GM21526 (cell line): ENCODE data around the gene PSMB4.
"Not testable (repeated sequence)": the region's sequence is repeated elsewhere in the genome, so short reads cannot be mapped to it uniquely, and the experiment has no call there.

Source experiments
- ATAC-seq: cut with Tn5 transposase; IDR thresholded peaks from one replicate; pipeline ENCODE4 v1.9.1; 2021; ENCODE audit warnings: moderate library complexity; ENCODE audit not compliant: unreplicated experiment, low FRiP score

Gene PSMB4

GRCh38 chr1:151399324-151400171 lies at the start of gene PSMB4:
Gene PSMB4, plus strand, starts transcription at chr1:151399573. Its CDS starts 15 bp downstream, at chr1:151399588.
- peak; percentile 71 for ATAC-seq

DNA sequence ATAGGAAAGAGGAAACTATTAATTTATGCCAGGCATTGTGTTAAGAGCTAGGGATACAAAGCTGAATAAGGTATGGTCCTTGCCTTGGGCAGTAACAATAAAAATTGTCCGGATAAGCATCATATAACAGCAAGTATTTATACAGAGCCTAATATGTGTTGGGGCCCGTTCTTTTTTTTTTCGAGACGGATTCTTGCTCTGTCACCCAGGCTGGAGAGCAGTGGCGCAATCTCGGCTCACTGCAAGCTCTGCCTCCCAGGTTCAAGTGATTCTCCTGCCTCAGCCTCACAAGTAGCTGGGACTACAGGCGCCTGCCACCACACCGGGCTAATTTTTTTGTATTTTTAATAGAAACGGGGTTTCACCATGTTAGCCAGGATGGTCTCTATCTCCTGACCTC lies 49.0 kb upstream of the PSMB4 start:
- ATAC-seq = not testable (repeated sequence)

- ATAC-seq = no peak
Observed at GRCh38 chr1:151352021-151352718, 47.2 kb upstream of the PSMB4 start.

- no peak for ATAC-seq
Observed at GRCh38 chr1:151356696-151357095, 42.7 kb upstream of the PSMB4 start.

DNA sequence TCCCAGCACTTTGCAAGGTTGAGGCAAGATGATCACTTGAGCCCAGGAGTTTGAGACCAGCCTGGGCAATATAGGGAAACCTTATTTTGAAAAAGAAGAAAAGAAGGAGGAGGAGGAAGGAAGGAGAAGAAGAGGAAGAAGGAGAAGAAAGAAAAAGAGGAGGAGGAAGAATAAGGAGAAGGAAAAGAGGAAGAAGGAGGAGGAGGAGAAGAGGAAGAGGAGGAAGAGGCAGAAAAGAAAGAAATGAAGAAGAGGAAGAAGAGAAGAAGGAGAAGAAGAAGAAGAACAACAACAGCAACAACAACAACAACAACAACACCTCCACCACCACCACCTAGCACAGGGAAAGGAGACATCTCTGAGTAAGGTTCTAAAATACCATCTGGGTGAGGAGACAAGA lies 37.5 kb upstream of the PSMB4 start:
- ATAC-seq = no peak

DNA sequence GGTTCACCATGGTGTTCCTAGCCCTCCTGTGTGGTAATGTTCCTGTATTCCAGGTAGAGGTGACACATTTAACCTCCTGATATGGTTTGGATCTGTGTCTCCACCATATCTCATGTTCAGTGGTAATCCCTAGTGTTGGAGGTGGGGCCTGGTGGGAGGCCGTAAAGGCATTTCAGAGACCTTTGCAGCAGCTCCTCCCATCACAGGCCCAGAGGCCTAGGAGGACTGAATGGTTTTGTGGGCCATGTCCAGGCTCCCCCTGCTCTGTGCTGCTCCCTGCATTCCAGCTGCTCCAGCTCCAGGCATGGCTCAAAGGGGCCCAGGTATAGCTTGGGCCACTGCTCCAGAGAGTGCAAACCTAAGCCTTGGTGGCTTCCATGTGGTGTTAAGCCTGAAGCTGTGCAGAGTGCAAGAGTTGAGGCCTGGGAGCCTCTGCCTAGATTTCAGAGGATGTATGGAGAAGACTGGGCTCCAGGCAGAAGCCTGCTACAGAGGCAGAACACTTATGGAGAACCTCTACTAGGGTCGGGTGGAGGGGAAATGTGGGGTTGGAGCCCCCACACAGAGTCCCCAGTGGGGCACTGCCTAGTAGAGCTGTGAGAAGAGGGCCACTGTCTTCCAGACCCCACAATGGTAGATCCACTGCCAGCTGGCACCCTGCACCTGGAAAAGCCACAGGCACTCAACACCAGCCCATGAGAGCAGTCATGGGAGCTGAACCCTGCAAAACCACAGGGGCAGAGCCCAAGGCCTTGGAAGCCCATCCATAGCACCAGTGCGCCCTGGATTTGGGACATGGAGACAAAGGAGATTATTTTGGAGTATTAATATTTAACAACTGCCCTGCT lies 36.8 kb upstream of the PSMB4 start:
- no peak for ATAC-seq

GRCh38 chr1:151364996-151365395 lies 34.4 kb upstream of the PSMB4 start:
- no peak for ATAC-seq

GRCh38 chr1:151367658-151368392 lies 31.5 kb upstream of the PSMB4 start:
- ATAC-seq = no peak

- ATAC-seq = no peak
Observed at GRCh38 chr1:151368393-151369301, 30.7 kb upstream of the PSMB4 start.

GRCh38 chr1:151369302-151369610 lies 30.1 kb upstream of the PSMB4 start:
- ATAC-seq = no peak

DNA sequence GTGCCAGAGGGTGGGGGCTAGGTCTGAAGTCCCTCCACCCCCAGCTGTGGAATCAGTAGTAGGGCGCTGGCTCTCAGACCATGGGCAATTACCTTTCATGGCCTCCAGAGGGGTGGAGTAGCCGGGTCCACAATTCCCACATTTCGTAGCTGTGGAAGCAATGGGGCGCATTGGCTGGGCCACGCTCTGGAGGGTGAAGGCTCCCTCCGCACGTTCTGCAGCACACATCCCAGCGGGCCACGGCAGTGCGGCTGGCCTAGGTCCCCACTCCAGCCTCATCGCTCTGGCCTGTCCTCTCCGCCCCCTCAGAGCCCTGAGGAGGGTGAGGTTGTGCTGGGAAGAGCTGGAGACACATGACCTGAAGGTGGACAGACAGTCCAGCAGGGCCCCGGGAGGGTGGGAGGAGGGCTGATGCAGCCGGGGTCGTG lies 29.7 kb upstream of the PSMB4 start:
- ATAC-seq = no peak

- ATAC-seq = no peak
Observed at GRCh38 chr1:151370211-151370911, 29.0 kb upstream of the PSMB4 start.

GRCh38 chr1:151371370-151372057 lies 27.9 kb upstream of the PSMB4 start:
- ATAC-seq = no peak

DNA sequence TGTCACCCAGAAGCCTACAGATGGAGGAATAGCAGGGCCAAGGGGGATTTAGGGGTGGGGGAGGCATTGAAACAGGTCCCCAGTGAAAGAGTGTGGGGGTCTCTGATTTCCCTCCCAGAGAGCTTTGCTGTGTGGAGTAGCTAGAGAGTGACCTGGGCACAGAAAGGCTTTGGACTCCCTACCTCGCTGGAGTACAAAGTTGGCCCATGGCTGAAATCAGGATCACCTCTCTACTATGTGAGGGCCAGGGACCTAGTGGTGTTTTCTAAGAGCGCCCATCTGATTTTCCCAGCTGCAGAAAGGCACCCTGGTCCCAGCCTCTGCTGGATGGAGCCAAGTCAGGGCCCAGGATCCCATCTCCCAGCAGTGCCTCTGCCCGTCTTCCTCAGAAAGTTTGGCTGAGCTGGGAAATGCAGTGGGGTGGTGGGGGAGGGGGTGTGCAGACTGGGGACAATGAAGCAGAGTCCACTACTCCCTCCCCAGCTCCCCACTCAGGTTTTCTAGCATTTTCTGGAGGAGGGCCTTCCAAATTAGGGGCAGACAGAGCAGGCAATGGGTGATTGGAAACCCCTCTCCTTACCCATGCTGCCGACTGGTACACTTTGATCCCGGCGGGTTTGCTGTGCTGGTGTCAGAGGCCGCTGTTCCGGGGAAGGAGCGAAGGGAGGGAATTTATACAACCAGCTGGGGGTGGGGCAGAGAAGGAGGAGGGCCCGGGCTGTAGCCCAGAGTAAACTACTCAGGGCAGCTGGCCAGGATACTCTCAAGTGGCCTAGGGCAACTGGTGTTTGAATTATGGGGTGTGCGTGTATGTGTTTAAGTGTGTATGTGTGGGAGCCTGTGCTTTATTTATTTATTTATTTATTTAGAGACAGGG lies 27.1 kb upstream of the PSMB4 start, which contains the start of gene SELENBP1:
Gene SELENBP1 (minus strand): TSS at position 648 of the 877 bp plus-strand sequence. CDS start 64 bp downstream, at position 584.
- no peak for ATAC-seq

- no peak for ATAC-seq
Observed at GRCh38 chr1:151373196-151373595, 26.2 kb upstream of the PSMB4 start.

- ATAC-seq = no peak
Observed at GRCh38 chr1:151377150-151377884, 22.1 kb upstream of the PSMB4 start.
